H1 (cell line): ENCODE data around the gene PPP4R4. TPM values are rescaled to one million over a fixed set of nuclear protein-coding genes. Genes with fewer than 3 reads are reported as not detected.

Source experiments
- CTCF ChIA-PET: fragments of 300-600 bp; sonication (Branson Sonifier 250); formaldehyde crosslinking; loops from one replicate; lab custom pipeline; 2021; ENCODE audit not compliant: partially characterized antibody; lab: Charles Lee
- POLR2A ChIA-PET: fragments of 300-600 bp; sonication (Branson Sonifier 250); formaldehyde crosslinking; loops from one replicate; lab custom pipeline; 2021; ENCODE audit warnings: inconsistent platforms; ENCODE audit not compliant: partially characterized antibody; lab: Charles Lee
- DNase-seq, 2 experiments: peaks; one replicate each; pipeline versions ENCODE4 v3.0.0 to v3.0.0-alpha.2; 2010 to 2022; ENCODE audit warnings: low spot score in 2 of 2, low read depth in 1 of 2, mixed read lengths in 1 of 2
- FAIRE-seq: peaks from 2 replicates; lab custom pipeline; 2011; peaks lifted over from hg19 to GRCh38; lab: Jason Lieb, UNC
- H2AFZ ChIP-seq: 2 replicates; pipeline ENCODE4 v1.8.1; 2012; ENCODE audit warnings: low read length, inconsistent platforms
- H2AK5ac ChIP-seq: 2 replicates; pipeline ENCODE4 v1.6.1; 2013; ENCODE audit warnings: low read depth, low read length
- H2BK120ac ChIP-seq: replicated peaks from 2 replicates; pipeline ENCODE3; 2013; ENCODE audit warnings: low read depth, low read length, inconsistent platforms
- H2BK12ac ChIP-seq: 2 replicates; pipeline ENCODE4 v1.6.1; 2013; ENCODE audit warnings: low read depth, low read length
- H2BK15ac ChIP-seq: 2 replicates; pipeline ENCODE4 v1.6.1; 2013; ENCODE audit warnings: low read length
- H2BK20ac ChIP-seq: 2 replicates; pipeline ENCODE4 v1.6.1; 2013; ENCODE audit warnings: low read length
- H2BK5ac ChIP-seq: 2 replicates; pipeline ENCODE4 v1.6.1; 2013; ENCODE audit warnings: low read depth, low read length
- H3K14ac ChIP-seq: 2 replicates; pipeline ENCODE4 v1.6.1; 2013; ENCODE audit warnings: inconsistent platforms; ENCODE audit not compliant: insufficient read length
- H3K18ac ChIP-seq: 2 replicates; pipeline ENCODE4 v1.6.1; 2013; ENCODE audit warnings: low read length; ENCODE audit errors: extremely low read depth
- H3K23ac ChIP-seq: 2 replicates; pipeline ENCODE4 v1.6.1; 2013; ENCODE audit warnings: inconsistent platforms; ENCODE audit not compliant: insufficient read length
- H3K23me2 ChIP-seq: 2 replicates; pipeline ENCODE4 v1.6.1; 2013; ENCODE audit warnings: low read depth, low read length
- H3K27ac ChIP-seq: 2 replicates; pipeline ENCODE4 v1.6.1; 2011; ENCODE audit warnings: low read depth, low read length, inconsistent platforms
- H3K27me3 ChIP-seq, 4 experiments: replicated peaks in 1 of 4; 1 replicate in 1 of 4; 2 replicates in 3 of 4; pipeline versions ENCODE4 v1.6.1 to v1.8.1; 2011 to 2013; ENCODE audit warnings: low read length in 3 of 4, mild to moderate bottlenecking in 3 of 4, inconsistent platforms in 2 of 4, mixed read lengths in 2 of 4, moderate library complexity in 1 of 4; ENCODE audit not compliant: control insufficient read depth in 3 of 4, insufficient read depth in 3 of 4; ENCODE audit errors: extremely low read depth in 1 of 4
- H3K36me3 ChIP-seq, 4 experiments: 2 replicates each; pipeline versions ENCODE4 v1.6.1 to v1.8.1; 2011 to 2013; ENCODE audit warnings: mild to moderate bottlenecking in 4 of 4, low read length in 3 of 4, moderate library complexity in 2 of 4, control low read depth in 1 of 4, inconsistent platforms in 1 of 4; ENCODE audit not compliant: insufficient read depth in 4 of 4, control insufficient read depth in 2 of 4
- H3K4ac ChIP-seq: replicated peaks from 2 replicates; pipeline ENCODE3; 2013; ENCODE audit warnings: low read length, low read depth, mixed read lengths, inconsistent platforms; ENCODE audit not compliant: insufficient read length
- H3K4me1 ChIP-seq, 4 experiments: replicated peaks in 1 of 4; 1 replicate in 1 of 4; 2 replicates in 3 of 4; pipeline versions ENCODE4 v1.6.1 to v1.8.1; 2011 to 2013; ENCODE audit warnings: low read length in 3 of 4, inconsistent platforms in 2 of 4, mixed read lengths in 1 of 4; ENCODE audit not compliant: insufficient read depth in 4 of 4, control insufficient read depth in 3 of 4
- H3K4me2 ChIP-seq, 2 experiments: 2 replicates each; pipeline versions ENCODE4 v1.6.1 to v1.8.1; 2011 to 2013; ENCODE audit warnings: low read depth in 2 of 2, low read length in 2 of 2, control low read depth in 1 of 2, inconsistent platforms in 1 of 2, mild to moderate bottlenecking in 1 of 2; ENCODE audit not compliant: insufficient read depth in 1 of 2
- H3K4me3 ChIP-seq, 4 experiments: fragments of 200-600, 300-600 bp in 1 of 4; sonication (generic), shearing (Covaris generic), sonication (Bioruptor Twin) in 1 of 4; 2 replicates each; pipeline versions ENCODE4 v1.5.1 to v1.8.1; 2011 to 2016; ENCODE audit warnings: low read length in 4 of 4, low read depth in 3 of 4, control low read depth in 2 of 4, inconsistent platforms in 2 of 4, mild to moderate bottlenecking in 2 of 4, mixed read lengths in 1 of 4, moderate library complexity in 1 of 4; ENCODE audit not compliant: insufficient read depth in 2 of 4; ENCODE audit errors: extremely low read depth in 1 of 4
- H3K56ac ChIP-seq: replicated peaks from 2 replicates; pipeline ENCODE3; 2013; ENCODE audit warnings: low read depth, mild to moderate bottlenecking, mixed read lengths, low read length, inconsistent platforms; ENCODE audit not compliant: insufficient read length
- H3K79me1 ChIP-seq: 2 replicates; pipeline ENCODE4 v1.6.1; 2013; ENCODE audit warnings: low read depth, low read length, control low read depth
- H3K79me2 ChIP-seq, 2 experiments: 2 replicates each; pipeline versions ENCODE4 v1.6.1 to v1.8.1; 2012 to 2013; ENCODE audit warnings: low read length in 2 of 2, mild to moderate bottlenecking in 2 of 2, inconsistent platforms in 1 of 2; ENCODE audit not compliant: insufficient read depth in 2 of 2, control insufficient read depth in 1 of 2
- H3K9ac ChIP-seq, 4 experiments: replicated peaks in 1 of 4; 1 replicate in 1 of 4; 2 replicates in 3 of 4; pipeline versions ENCODE4 v1.6.1 to v1.8.1; 2011 to 2013; ENCODE audit warnings: low read depth in 3 of 4, low read length in 3 of 4, control low read depth in 2 of 4, mild to moderate bottlenecking in 2 of 4, moderate library complexity in 2 of 4, inconsistent platforms in 1 of 4; ENCODE audit errors: extremely low read depth in 1 of 4
- H3K9me3 ChIP-seq, 2 experiments: 2 replicates each; pipeline versions ENCODE4 v1.6.1 to v1.8.1; 2012 to 2013; ENCODE audit warnings: mild to moderate bottlenecking in 2 of 2, moderate library complexity in 2 of 2, control low read depth in 1 of 2, inconsistent platforms in 1 of 2, low read depth in 1 of 2, low read length in 1 of 2, mixed read lengths in 1 of 2; ENCODE audit not compliant: insufficient read depth in 2 of 2
- H4K20me1 ChIP-seq, 2 experiments: replicated peaks in 1 of 2; 2 replicates each; pipeline versions ENCODE3 to v1.8.1; 2011 to 2013; ENCODE audit warnings: inconsistent platforms in 2 of 2, low read length in 2 of 2, mild to moderate bottlenecking in 1 of 2; ENCODE audit not compliant: insufficient read depth in 2 of 2, control insufficient read depth in 1 of 2
- H4K5ac ChIP-seq: 2 replicates; pipeline ENCODE4 v1.6.1; 2013; ENCODE audit warnings: low read length, low read depth, mixed read lengths, inconsistent platforms; ENCODE audit not compliant: insufficient read length
- H4K8ac ChIP-seq: 2 replicates; pipeline ENCODE4 v1.8.0; 2013; ENCODE audit warnings: mild to moderate bottlenecking, moderate library complexity, low read length, inconsistent platforms; ENCODE audit not compliant: insufficient read depth; ENCODE audit errors: extremely low read depth
- H4K91ac ChIP-seq: replicated peaks from 2 replicates; pipeline ENCODE3; 2013; ENCODE audit warnings: low read length, mixed read lengths, inconsistent platforms; ENCODE audit not compliant: insufficient read length
- BRCA1 ChIP-seq: IDR thresholded peaks from 2 replicates; pipeline ENCODE4 v1.6.1; 2012; ENCODE audit warnings: low read depth, low read length, improper control_type of control experiment
- CHD2 ChIP-seq: IDR thresholded peaks from 2 replicates; pipeline ENCODE4 v1.6.1; 2012; ENCODE audit warnings: low read length, improper control_type of control experiment
- CTBP2 ChIP-seq: IDR thresholded peaks from 2 replicates; pipeline ENCODE4 v1.7.0; 2011; ENCODE audit warnings: borderline replicate concordance, mild to moderate bottlenecking, moderate library complexity, mixed read lengths, low read length; ENCODE audit not compliant: insufficient read depth, insufficient read length
- EP300 ChIP-seq, 2 experiments: IDR thresholded peaks; 1 replicate in 1 of 2; 2 replicates in 1 of 2; pipeline ENCODE4 v1.6.1; 2011 to 2012; ENCODE audit warnings: low read depth in 2 of 2, low read length in 2 of 2, mild to moderate bottlenecking in 2 of 2, borderline replicate concordance in 1 of 2, inconsistent platforms in 1 of 2, moderate library complexity in 1 of 2
- KDM1A ChIP-seq: fragments of 200-600, 300-600 bp; sonication (generic); IDR thresholded peaks from 2 replicates; pipeline ENCODE4 v1.7.1; 2016; ENCODE audit warnings: mild to moderate bottlenecking, low read length, borderline replicate concordance
- KDM5A ChIP-seq: fragments of 200-600 bp; IDR thresholded peaks from 2 replicates; pipeline ENCODE4 v1.7.1; 2012; ENCODE audit warnings: mild to moderate bottlenecking, low read length, inconsistent platforms, mixed read lengths
- MAX ChIP-seq: IDR thresholded peaks from 2 replicates; pipeline ENCODE4 v1.6.1; 2012; ENCODE audit warnings: inconsistent platforms
- NRF1 ChIP-seq: IDR thresholded peaks from 2 replicates; pipeline ENCODE4 v1.6.1; 2011; ENCODE audit warnings: mild to moderate bottlenecking, low read depth, low read length, improper control_type of control experiment
- POU5F1 ChIP-seq: IDR thresholded peaks from 2 replicates; pipeline ENCODE4 v1.6.1; 2011; ENCODE audit warnings: low read depth, mild to moderate bottlenecking, low read length, moderate library complexity
- RXRA ChIP-seq: IDR thresholded peaks from 2 replicates; pipeline ENCODE4 v1.6.1; 2011; ENCODE audit warnings: low read depth, mild to moderate bottlenecking, low read length, moderate library complexity; ENCODE audit not compliant: insufficient read depth
- SIRT6 ChIP-seq: IDR thresholded peaks from one replicate; pipeline ENCODE4 v1.7.1; 2012; ENCODE audit warnings: low read length, inconsistent platforms
- SP1 ChIP-seq: IDR thresholded peaks from 2 replicates; pipeline ENCODE4 v1.6.1; 2011; ENCODE audit warnings: low read depth, low read length
- SRF ChIP-seq: IDR thresholded peaks from 2 replicates; pipeline ENCODE4 v1.6.1; 2011; ENCODE audit warnings: mild to moderate bottlenecking, low read depth, low read length, moderate library complexity
- SUZ12 ChIP-seq: fragments of 200-600 bp; sonication (generic); IDR thresholded peaks from 2 replicates; pipeline ENCODE4 v1.6.1; 2012; ENCODE audit warnings: mild to moderate bottlenecking, inconsistent platforms, low read length, moderate library complexity, mixed read lengths
- TBP ChIP-seq: IDR thresholded peaks from 2 replicates; pipeline ENCODE4 v1.6.1; 2011; ENCODE audit warnings: low read depth, low read length, improper control_type of control experiment
- YY1 ChIP-seq: IDR thresholded peaks from 2 replicates; pipeline ENCODE4 v1.6.1; 2011; ENCODE audit warnings: low read depth, mild to moderate bottlenecking, low read length
- WGBS, 2 experiments: shearing (Covaris generic) in 1 of 2; methylation state at CpG; one replicate each; pipeline versions ENCODE4 v1.1.6 to v1.1.7; 2013 to 2015; ENCODE audit warnings: low lambda C conversion rate in 2 of 2, mixed read lengths in 2 of 2, inconsistent platforms in 1 of 2, low coverage in 1 of 2, missing lambda C conversion rate in 1 of 2; ENCODE audit not compliant: insufficient replicate concordance in 2 of 2, insufficient coverage in 1 of 2, insufficient read length in 1 of 2; ENCODE audit errors: extremely low coverage in 1 of 2, missing lambda C conversion rate in 1 of 2; 5-methylcytosine and 5-hydroxymethylcytosine counted together
- polyA plus RNA-seq, 7 experiments: library from polyadenylated mRNA; depleted of rRNA in 3 of 7; stranded (reverse) in 5 of 7; unstranded in 2 of 7; fragments of >200 nt in 5 of 7; fragments of 200-250 nt in 2 of 7; gene quantifications; 1 replicate in 5 of 7; 2 replicates in 1 of 7; 4 replicates in 1 of 7; pipeline versions ENCODE4 v1.2.1 to v1.2.3, GENCODE V29; 2011 to 2013; ENCODE audit warnings: missing spikeins in 2 of 7, mixed read lengths in 2 of 7
- total RNA-seq: library from RNA; stranded (reverse); fragmentation: NEBNext Ultra II Directional; extraction: Animal tissue kit (Norgen Biotek cat#: 25700); gene quantifications from 2 replicates; pipeline ENCODE4 v1.2.1, GENCODE V29; 2021

PPP4R4 gene
- total and polyA plus RNA-seq, 2 of the 8 experiments (the other 6 are each of a cell fraction or from before 2014, with no cell fraction given) = 3.3 to 9.6 TPM

DNA sequence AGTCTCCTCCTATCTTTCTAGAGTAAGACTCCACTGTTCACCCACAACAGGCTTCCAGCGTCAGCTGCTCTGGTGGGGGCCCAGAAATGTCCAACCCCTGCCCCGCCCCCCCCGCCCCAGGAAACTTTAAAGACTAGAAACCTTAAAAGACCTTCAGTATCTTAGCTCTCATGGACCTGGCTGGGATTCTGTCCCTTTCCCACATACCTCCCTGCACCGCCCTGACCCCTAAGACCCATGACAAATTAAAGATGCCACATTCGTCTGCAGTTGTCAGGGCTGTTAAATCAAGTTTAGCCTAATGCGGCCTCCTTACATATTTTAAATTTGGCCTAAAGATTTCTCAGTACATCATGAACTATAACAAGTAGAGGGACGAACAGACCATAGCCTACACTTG, 129.0 kb downstream of the PPP4R4 start:
- H3K79me2 ChIP-seq = no peaks in the 10 kb centered on the region
- no peak overlapping the region for H3K23ac ChIP-seq
- H3K56ac ChIP-seq = no peak overlapping the region
- TF ChIP-seq POU5F1 (no peak), SIRT6 (no peak), KDM1A (no peak), SUZ12 (no peak), TBP (no peak), EP300 (IDR thresholded peaks at IDR 0.05; ENCODE audit: borderline replicate concordance in 1 of 2, low read depth in 2 of 2, low read length in 2 of 2) (no peak), SRF (no peak), CTBP2 (no peak), MAX (no peak), CHD2 (no peak), YY1 (no peak), RXRA (no peak), KDM5A (no peak), NRF1 (no peak), SP1 (no peak), BRCA1 (no peak)

More for the DNA sequence above, 129.0 kb downstream of the PPP4R4 start:
- Histone ChIP-seq H2AFZ (no peak overlapping the region), H3K9me3 (peaks cover 7 to 8% of the 10 kb centered on the region in 2 experiments; a peak in 3 of 4 replicates), H3K4me3 (no peak overlapping the region), H2BK12ac (no peak overlapping the region), H4K20me1 (no peaks in the 10 kb centered on the region), H3K14ac (no peak overlapping the region), H2BK5ac (no peak overlapping the region), H3K27me3 (no peaks in the 10 kb centered on the region), H3K23me2 (no peaks in the 10 kb centered on the region), H2AK5ac (no peak overlapping the region), H2BK120ac (no peak overlapping the region), H4K91ac (no peak overlapping the region), H3K79me1 (no peaks in the 10 kb centered on the region), H2BK20ac (no peak overlapping the region), H3K9ac (no peak overlapping the region), H3K27ac (no peak overlapping the region), H3K4me2 (no peak overlapping the region), H3K4me1 (no peaks in the 10 kb centered on the region), H3K4ac (no peak overlapping the region), H3K18ac (no peak overlapping the region), H2BK15ac (no peak overlapping the region), H4K8ac (no peak overlapping the region), H4K5ac (no peak overlapping the region), H3K36me3 (no peaks in the 10 kb centered on the region)
- FAIRE-seq = no peak
- DNase-seq = no peak
- 90% methylated on average over 5 of the region's 7 CpGs; no CpG with 5 or more reads in 1 of the 2 experiments for WGBS, 2 experiments
- ChIA-PET POLR2A (no interaction called here), CTCF (interaction anchor here (1.7 kb wide), 1 partner anchor 15 kb away, joined by 5 read pairs; no protein-coding TSS in a partner anchor)
